Measurements from ENCODE around the gene CAPN14.

CAPN14 gene

GRCh38 chr2:31200972-31201371, 16.3 kb downstream of the CAPN14 start:
- TF ChIP-seq FOXK2 (IDR thresholded peaks at IDR 0.05) = no peak
- TF ChIP-seq NFRKB (IDR thresholded peaks at IDR 0.05) = no peak
- TF ChIP-seq TARDBP (IDR thresholded peaks at IDR 0.05) = no peak
- no peak for TF ChIP-seq CTBP1 (IDR thresholded peaks at IDR 0.05; ENCODE audit: borderline replicate concordance)
- TF ChIP-seq, protein P1, sequence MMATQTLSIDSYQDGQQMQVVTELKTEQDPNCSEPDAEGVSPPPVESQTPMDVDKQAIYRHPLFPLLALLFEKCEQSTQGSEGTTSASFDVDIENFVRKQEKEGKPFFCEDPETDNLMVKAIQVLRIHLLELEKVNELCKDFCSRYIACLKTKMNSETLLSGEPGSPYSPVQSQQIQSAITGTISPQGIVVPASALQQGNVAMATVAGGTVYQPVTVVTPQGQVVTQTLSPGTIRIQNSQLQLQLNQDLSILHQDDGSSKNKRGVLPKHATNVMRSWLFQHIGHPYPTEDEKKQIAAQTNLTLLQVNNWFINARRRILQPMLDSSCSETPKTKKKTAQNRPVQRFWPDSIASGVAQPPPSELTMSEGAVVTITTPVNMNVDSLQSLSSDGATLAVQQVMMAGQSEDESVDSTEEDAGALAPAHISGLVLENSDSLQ (IDR thresholded peaks at IDR 0.05) = no peak
- no peak for TF ChIP-seq ZNF384 (IDR thresholded peaks at IDR 0.05)
- TF ChIP-seq ELF4 (IDR thresholded peaks at IDR 0.05) = no peak
- no peak for TF ChIP-seq FOXM1 (IDR thresholded peaks at IDR 0.05; ENCODE audit: borderline replicate concordance)
- TF ChIP-seq FOXA1 (IDR thresholded peaks at IDR 0.05) = no peak
- TF ChIP-seq SUZ12 (IDR thresholded peaks at IDR 0.05) = no peak
- TF ChIP-seq SP1 (IDR thresholded peaks at IDR 0.05) = no peak
- no peak for TF ChIP-seq BHLHE40 (IDR thresholded peaks at IDR 0.05; ENCODE audit: borderline replicate concordance)
- no peak for TF ChIP-seq HDGF (IDR thresholded peaks at IDR 0.05; ENCODE audit: borderline replicate concordance)
- TF ChIP-seq L3MBTL2 (conservative IDR thresholded peaks at IDR 0.05) = no peak
- TF ChIP-seq ARNT (IDR thresholded peaks at IDR 0.05) = no peak
- no peak for TF ChIP-seq LEF1 (IDR thresholded peaks at IDR 0.05; ENCODE audit: borderline replicate concordance)
- ChIA-PET CTCF (interaction anchor here (0.8 kb wide), 1 partner anchor 33 kb away, joined by 3 read pairs; the partner anchor contains the start of gene EHD3), POLR2A (no interaction called here)
- DNase-seq (ENCODE audit: extremely low spot score) = no peak

- POLR2A ChIA-PET = no interaction called here
- DNase-seq (ENCODE audit: extremely low spot score) = no peak
- TF ChIP-seq FOXM1 (IDR thresholded peaks at IDR 0.05; ENCODE audit: borderline replicate concordance) = no peak
- TF ChIP-seq ELF4 (IDR thresholded peaks at IDR 0.05) = no peak
- TF ChIP-seq ARNT (IDR thresholded peaks at IDR 0.05) = no peak
- no peak for TF ChIP-seq BHLHE40 (IDR thresholded peaks at IDR 0.05; ENCODE audit: borderline replicate concordance)
- TF ChIP-seq CTBP1 (IDR thresholded peaks at IDR 0.05; ENCODE audit: borderline replicate concordance) = no peak
- no peak for TF ChIP-seq FOXA1 (IDR thresholded peaks at IDR 0.05)
- no peak for TF ChIP-seq NFRKB (IDR thresholded peaks at IDR 0.05)
- TF ChIP-seq LEF1 (IDR thresholded peaks at IDR 0.05; ENCODE audit: borderline replicate concordance) = no peak
- no peak for TF ChIP-seq ZNF384 (IDR thresholded peaks at IDR 0.05)
- TF ChIP-seq HDGF (IDR thresholded peaks at IDR 0.05; ENCODE audit: borderline replicate concordance) = no peak
- no peak for TF ChIP-seq TARDBP (IDR thresholded peaks at IDR 0.05)
- CTCF ChIA-PET = no interaction called here
Measured at GRCh38 chr2:31199206-31199605, 18.1 kb downstream of the CAPN14 start.

DNA sequence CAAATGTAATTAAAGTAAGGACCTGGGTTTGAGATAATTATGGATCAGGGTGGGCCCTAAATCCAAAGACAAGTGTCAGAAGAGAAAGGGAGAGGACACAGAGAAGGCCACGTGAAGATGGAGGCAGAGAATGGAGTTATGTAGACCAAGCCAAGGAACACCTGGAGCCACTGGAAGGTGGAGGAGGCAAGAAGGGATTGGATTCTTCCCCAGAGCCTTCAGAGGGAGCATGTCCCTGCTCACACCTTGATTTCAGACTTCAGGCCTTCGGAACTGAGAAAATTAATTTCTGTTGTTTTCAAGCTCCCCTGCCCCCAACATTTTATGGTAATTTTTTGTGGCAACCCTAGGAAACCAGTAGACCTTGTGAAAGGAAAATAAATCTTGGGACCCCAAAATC, 19.6 kb downstream of the CAPN14 start:
- DNase-seq (ENCODE audit: extremely low spot score) = no peak
- TF ChIP-seq LEF1 (IDR thresholded peaks at IDR 0.05; ENCODE audit: borderline replicate concordance) = no peak
- TF ChIP-seq NFRKB (IDR thresholded peaks at IDR 0.05) = no peak
- TF ChIP-seq SUZ12 (IDR thresholded peaks at IDR 0.05) = no peak
- TF ChIP-seq FOXM1 (IDR thresholded peaks at IDR 0.05; ENCODE audit: borderline replicate concordance) = no peak
- TF ChIP-seq ZNF384 (IDR thresholded peaks at IDR 0.05) = no peak
- TF ChIP-seq HDGF (IDR thresholded peaks at IDR 0.05; ENCODE audit: borderline replicate concordance) = no peak
- no peak for TF ChIP-seq ELF4 (IDR thresholded peaks at IDR 0.05)
- no peak for TF ChIP-seq SP1 (IDR thresholded peaks at IDR 0.05)
- no peak for TF ChIP-seq CTBP1 (IDR thresholded peaks at IDR 0.05; ENCODE audit: borderline replicate concordance)
- TF ChIP-seq ARNT (IDR thresholded peaks at IDR 0.05) = no peak
- TF ChIP-seq, protein P1 (IDR thresholded peaks at IDR 0.05) = no peak
- CTCF ChIA-PET = no interaction called here
- POLR2A ChIA-PET = no interaction called here

DNA sequence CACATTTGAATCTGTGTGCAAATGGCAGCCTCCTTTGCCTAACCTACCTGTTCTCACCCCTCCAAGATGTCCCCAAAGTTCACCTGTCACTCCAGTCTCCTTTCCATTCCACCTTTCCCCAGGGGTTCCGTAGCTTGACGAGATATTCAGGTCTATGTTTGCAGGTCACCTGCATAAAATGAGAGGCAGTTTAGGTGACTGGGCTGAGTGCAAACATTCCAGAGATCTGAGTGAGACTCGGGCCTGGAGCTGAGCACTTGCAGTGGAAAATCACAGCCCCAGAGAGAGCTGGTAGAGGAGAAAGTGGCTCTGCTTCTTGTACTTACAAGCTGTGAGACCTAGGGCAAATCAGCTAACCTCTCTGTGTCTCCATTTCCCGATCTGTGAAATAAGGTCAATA, 20.1 kb downstream of the CAPN14 start:
- ChIA-PET POLR2A (no interaction called here), CTCF (no interaction called here)
- DNase-seq (ENCODE audit: extremely low spot score) = no peak
- TF ChIP-seq HDGF (IDR thresholded peaks at IDR 0.05; ENCODE audit: borderline replicate concordance) (no peak), TARDBP (IDR thresholded peaks at IDR 0.05) (no peak), NFRKB (IDR thresholded peaks at IDR 0.05) (no peak), FOXK2 (IDR thresholded peaks at IDR 0.05) (no peak), FOXM1 (IDR thresholded peaks at IDR 0.05; ENCODE audit: borderline replicate concordance) (no peak), SP1 (IDR thresholded peaks at IDR 0.05) (no peak), FOXA1 (IDR thresholded peaks at IDR 0.05) (no peak), ZNF384 (IDR thresholded peaks at IDR 0.05) (no peak)

DNA sequence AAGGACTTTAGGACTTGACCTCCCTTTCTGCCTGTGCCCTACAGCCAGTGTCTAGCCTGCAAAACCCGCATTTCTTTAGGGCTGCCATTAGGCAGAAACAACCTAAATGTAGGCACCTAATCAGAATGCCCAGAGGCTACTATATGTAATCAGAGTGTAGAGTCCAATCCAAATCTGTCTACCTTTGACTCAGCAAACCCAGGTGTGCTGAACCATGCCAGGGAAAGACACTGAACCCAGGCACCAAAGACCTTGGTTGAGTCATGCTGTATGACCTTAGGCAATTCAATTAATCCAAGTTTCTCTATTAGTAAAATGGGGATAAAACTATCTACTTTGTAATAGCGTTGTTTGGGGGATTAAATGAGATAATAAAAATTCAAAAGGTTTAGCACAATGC, 20.7 kb downstream of the CAPN14 start:
- ChIA-PET CTCF (no interaction called here), POLR2A (no interaction called here)
- TF ChIP-seq ELF4 (IDR thresholded peaks at IDR 0.05) = no peak
- TF ChIP-seq SUZ12 (IDR thresholded peaks at IDR 0.05) = no peak
- TF ChIP-seq, protein P1 (IDR thresholded peaks at IDR 0.05) = no peak
- no peak for TF ChIP-seq HDGF (IDR thresholded peaks at IDR 0.05; ENCODE audit: borderline replicate concordance)
- TF ChIP-seq FOXA1 (IDR thresholded peaks at IDR 0.05) = no peak
- TF ChIP-seq NFRKB (IDR thresholded peaks at IDR 0.05) = no peak
- no peak for TF ChIP-seq ZNF384 (IDR thresholded peaks at IDR 0.05)
- no peak for TF ChIP-seq FOXK2 (IDR thresholded peaks at IDR 0.05)
- TF ChIP-seq LEF1 (IDR thresholded peaks at IDR 0.05; ENCODE audit: borderline replicate concordance) = no peak
- TF ChIP-seq BHLHE40 (IDR thresholded peaks at IDR 0.05; ENCODE audit: borderline replicate concordance) = no peak
- TF ChIP-seq ARNT (IDR thresholded peaks at IDR 0.05) = no peak
- TF ChIP-seq SP1 (IDR thresholded peaks at IDR 0.05) = no peak
- DNase-seq (ENCODE audit: extremely low spot score) = no peak

DNA sequence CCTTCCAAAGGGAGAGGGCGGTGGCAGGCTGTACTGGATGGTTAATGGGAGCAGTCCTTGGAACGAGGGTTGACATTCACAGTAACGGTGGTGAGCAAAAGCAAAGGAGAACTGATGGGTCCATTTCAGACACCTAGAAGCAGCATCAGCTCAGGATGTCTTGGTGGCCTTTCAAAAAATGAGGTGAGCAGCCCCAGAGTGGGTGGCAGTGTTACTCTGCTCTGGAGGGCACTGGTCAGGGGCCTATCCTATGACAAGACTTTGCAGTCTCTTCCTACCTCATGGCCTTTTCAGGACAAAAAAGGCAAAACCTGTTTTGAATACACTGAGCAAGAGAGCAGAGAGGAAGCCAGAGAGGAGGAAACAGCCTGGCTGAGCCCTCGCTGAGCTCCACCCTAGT, 23.5 kb downstream of the CAPN14 start:
- TF ChIP-seq ELF4 (IDR thresholded peaks at IDR 0.05) = no peak
- TF ChIP-seq CTBP1 (IDR thresholded peaks at IDR 0.05; ENCODE audit: borderline replicate concordance) = no peak
- no peak for TF ChIP-seq TARDBP (IDR thresholded peaks at IDR 0.05)
- TF ChIP-seq NFRKB (IDR thresholded peaks at IDR 0.05) = no peak
- no peak for TF ChIP-seq FOXA1 (IDR thresholded peaks at IDR 0.05)
- no peak for TF ChIP-seq SUZ12 (IDR thresholded peaks at IDR 0.05)
- TF ChIP-seq FOXK2 (IDR thresholded peaks at IDR 0.05) = no peak
- TF ChIP-seq HDGF (IDR thresholded peaks at IDR 0.05; ENCODE audit: borderline replicate concordance) = no peak
- TF ChIP-seq ZNF384 (IDR thresholded peaks at IDR 0.05) = no peak
- DNase-seq (ENCODE audit: extremely low spot score) = no peak
- POLR2A ChIA-PET = no interaction called here
- CTCF ChIA-PET = interaction anchor here (0.7 to 1.2 kb wide), 2 partner anchors 14 to 482 kb away, joined by 3 to 4 read pairs; no protein-coding TSS in a partner anchor
